GM13977 (cell line): ENCODE results near the gene MTCL1.

Experiments
- DNase-seq: peaks from one replicate; pipeline ENCODE4 v3.0.0; 2012; ENCODE audit warnings: low spot score
- CTCF ChIP-seq: IDR thresholded peaks from 2 replicates; pipeline ENCODE4 v1.5.1; 2012; ENCODE audit warnings: mild to moderate bottlenecking, control low read depth; ENCODE audit not compliant: insufficient read depth; ENCODE audit errors: extremely low read depth, missing control alignments
- in situ Hi-C: fragments of 300-500 bp; cut with MboI; formaldehyde crosslinking; loops from one replicate; pipeline ENCODE4 v1.12.0; 2022; ENCODE audit warnings: low sequenced_read_pairs, low pct_unique_long_range_greater_than_20kb, mixed read lengths, inconsistent platforms; ENCODE audit not compliant: unreplicated experiment

MTCL1 gene

GRCh38 chr18:8881103-8881502 is 175.7 kb downstream of the MTCL1 start:
- in situ Hi-C loops = no loop called here
- no peak for DNase-seq
- TF ChIP-seq CTCF = no peak
